DMS53 (cell line): Measurements from ENCODE around the gene HHLA2.

Experiments
- DNase-seq: peaks from one replicate; lab custom pipeline; 2025; lab: John Stamatoyannopoulos, UW

HHLA2 gene

GRCh38 chr3:108393128-108393900 lies 97.0 kb downstream of the HHLA2 start:
- no peak for DNase-seq

GRCh38 chr3:108394016-108394415 lies 97.7 kb downstream of the HHLA2 start:
- DNase-seq, result no peak

DNA sequence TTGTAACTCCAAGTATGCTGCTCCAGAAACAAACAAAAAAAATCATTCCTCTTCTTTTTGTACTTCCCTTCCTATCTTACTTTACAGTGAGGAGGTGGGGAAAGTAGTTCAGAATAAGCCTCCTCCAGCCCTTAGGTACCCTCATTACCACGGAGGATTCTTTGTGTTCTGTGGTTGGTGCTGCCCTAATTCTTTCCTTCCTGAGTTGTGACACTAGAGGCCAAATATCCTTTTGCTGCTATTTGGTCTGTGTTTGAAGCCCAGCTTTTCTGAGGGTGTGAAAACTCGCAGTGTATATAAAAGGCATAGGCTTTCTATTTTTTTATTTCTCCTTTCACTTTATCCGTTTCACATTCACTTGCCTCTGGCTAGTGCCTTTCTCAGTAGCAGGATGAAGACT lies 98.2 kb downstream of the HHLA2 start:
- DNase-seq, result no peak

- DNase-seq, result no peak
Observed at GRCh38 chr3:108396336-108396735, 100.0 kb downstream of the HHLA2 start.

GRCh38 chr3:108398510-108398909 lies 102.2 kb downstream of the HHLA2 start:
- no peak for DNase-seq

GRCh38 chr3:108401836-108402235 lies 105.5 kb downstream of the HHLA2 start:
- DNase-seq, result no peak

GRCh38 chr3:108403198-108403597 lies 106.8 kb downstream of the HHLA2 start:
- no peak for DNase-seq

GRCh38 chr3:108403686-108404345 lies 107.5 kb downstream of the HHLA2 start:
- DNase-seq, result no peak

- no peak for DNase-seq
Observed at GRCh38 chr3:108404368-108404767, 108.0 kb downstream of the HHLA2 start.

GRCh38 chr3:108406063-108406660 lies 109.8 kb downstream of the HHLA2 start:
- DNase-seq, result no peak

DNA sequence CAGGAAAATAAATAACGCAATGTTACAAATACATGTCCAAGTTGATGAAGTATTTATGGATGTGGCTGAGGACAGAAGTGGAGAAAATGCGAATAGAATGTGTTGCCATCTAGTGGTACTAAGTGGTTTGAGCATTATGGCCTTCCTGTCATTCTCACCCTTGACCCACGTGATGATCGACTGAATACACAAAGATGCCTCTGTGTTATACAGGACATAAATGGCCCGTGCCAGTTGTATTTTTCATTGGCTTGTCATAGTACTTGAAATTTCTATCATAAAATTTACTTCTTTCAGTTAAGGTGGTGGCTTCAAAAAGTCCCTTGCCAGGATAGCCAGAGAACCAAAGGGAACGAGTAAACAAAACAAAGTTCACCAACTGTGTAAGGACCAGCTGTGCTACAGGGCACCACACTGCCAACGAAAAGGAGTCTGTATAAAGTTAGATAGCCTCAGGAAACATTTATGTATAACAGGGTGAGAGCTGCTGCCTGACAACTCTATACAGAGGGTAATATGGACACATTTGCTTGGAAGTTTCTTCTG lies 110.4 kb downstream of the HHLA2 start:
- DNase-seq, result no peak

DNA sequence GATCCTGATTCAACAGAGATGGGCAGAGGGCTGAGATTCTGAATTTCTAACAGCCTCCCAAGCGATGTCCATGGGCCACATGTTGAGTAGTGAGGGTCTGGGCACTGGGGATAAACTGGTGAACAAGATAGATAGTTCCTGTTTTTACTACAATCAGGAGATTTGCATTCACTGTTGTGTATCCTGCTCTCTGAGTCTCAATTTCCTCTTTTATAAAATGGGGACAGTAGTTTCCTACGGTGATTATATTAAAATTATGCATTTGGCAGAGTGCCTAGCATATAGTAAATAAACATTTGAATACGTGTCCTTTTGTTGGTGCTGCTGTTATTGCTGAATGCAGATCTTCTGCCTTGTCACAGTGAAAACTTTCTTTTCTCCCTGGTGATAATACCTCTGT lies 111.5 kb downstream of the HHLA2 start:
- DNase-seq, result no peak

DNA sequence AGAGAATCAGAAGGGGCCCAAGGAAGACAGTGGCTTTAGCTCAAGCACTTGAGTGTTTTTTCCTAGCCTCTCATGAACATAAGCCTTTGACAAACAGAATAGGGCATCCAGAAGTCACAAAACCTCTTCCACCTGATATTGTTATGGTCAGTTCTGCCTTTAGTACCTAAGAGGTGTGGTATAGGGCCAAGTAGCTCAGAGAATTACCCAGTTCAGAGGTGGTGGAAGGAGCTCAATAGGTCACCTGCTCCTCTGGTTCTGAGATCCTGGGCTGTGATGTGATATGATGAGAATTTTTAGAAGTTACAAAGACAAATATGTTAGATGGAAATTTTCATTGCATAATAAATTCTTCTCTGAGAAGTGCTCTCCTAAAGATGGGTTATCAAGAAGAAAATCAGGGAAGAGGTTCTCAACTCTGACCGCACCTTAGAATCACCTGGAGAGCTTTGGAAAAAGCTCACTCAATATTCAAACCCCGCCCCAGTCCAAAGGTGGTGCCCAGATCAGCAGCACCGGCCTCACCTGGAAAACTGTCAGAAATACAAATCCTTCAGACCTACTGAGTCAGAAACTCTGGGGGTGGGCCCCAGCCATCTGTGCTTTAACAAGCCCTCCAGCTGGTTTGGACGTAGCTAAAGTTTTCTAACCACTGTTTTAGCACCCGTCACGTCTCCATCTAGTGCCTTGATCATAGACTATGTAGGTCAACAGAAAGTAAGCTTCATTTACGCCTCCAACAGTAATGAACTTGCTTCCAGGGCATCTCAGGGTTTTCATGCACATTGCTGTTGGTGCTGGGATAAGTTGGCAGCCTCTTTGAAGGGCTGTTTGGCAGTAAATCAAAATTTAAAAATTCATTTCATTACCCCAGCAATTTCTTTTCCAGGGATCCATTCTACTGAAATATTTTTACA lies 112.8 kb downstream of the HHLA2 start:
- peak; percentile 4 for DNase-seq

- DNase-seq, result no peak
Observed at GRCh38 chr3:108409800-108410178, 113.4 kb downstream of the HHLA2 start.

DNA sequence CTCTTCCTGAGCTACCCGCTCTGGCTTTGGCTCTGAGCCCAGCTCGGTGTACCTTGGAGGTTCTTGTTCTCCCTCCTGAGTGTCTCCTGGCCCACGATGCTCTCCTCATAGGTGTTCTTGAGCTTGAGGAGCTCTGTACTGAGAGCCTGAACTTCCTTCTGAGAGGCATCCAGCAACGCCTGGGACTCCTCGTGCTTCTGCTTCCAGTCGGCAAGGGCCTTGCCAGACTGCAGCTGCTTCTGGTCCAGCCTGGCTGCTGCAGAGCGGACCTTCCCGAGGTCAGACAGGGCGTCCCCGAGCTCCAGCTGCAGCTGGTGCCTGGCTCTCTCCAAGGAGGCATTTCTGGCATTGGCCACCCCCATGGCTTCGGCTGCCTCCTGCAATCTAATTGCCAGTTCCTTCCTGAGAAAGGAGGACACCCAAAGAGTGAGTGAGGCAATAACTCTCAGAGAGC lies 114.2 kb downstream of the HHLA2 start:
- no peak for DNase-seq

DNA sequence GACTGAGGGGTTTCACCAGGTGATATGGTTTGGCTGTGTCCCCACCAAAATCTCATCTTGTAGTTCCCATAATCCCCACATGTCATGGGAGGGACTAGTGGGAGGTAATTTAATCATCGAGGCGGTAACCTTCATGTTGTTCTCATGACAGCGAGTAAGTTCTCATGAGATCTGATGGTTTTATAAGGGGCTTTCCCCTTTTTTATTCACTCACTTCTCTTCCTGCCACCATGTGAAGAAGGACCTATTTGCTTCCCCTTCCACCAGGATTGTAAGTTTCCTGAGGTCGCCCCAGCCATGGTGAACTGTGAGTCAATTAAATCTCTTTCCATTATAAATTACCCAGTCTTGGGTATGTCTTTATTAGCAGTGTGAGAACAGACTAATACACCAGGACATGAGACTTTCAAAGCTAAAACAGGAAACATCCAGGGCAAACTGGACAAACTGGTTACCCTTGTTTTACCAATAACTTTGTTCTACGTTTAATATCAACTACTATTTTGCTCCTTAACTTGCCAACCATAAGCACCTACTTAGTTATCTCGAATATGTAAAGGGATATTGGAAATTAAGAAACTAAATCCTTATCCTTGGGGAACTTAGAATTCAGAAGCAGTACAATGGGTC lies 115.9 kb downstream of the HHLA2 start:
- DNase-seq, result peak; percentile 63

- DNase-seq, result no peak
Observed at GRCh38 chr3:108414007-108414406, 117.7 kb downstream of the HHLA2 start.

DNA sequence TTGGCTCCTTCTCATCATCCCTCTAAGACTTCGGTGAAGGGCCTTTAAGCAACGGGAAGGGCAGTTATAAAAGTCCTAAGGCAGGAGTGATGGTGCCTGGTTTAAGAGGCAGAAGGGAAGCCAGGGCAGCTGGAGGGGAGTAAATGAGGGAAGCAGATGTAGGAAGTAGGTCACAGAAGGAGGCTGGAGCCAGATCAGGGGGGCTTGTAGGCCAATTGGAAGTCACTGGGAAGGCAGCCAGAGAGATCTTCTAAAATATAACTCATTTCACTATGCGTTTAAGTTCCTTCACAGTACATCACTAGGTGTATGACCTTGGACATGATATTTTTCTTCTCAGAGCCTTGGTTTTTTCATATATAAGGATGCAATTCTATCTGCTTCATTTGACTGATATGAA lies 119.3 kb downstream of the HHLA2 start:
- DNase-seq, result no peak

GRCh38 chr3:108416111-108416869 lies 119.9 kb downstream of the HHLA2 start:
- DNase-seq, result no peak

GRCh38 chr3:108420926-108421325 lies 124.6 kb downstream of the HHLA2 start:
- no peak for DNase-seq
